Immature natural killer cell (primary cell): Measurements from ENCODE around the gene MAP3K8. TPM values are rescaled to one million over a fixed set of nuclear protein-coding genes. Genes with fewer than 3 reads are reported as not detected.

Experiments
- DNase-seq, 3 donors: peaks; one replicate each; pipeline ENCODE4 v3.0.0; 2022; ENCODE audit warnings: mixed read lengths in 1 of 3
- H3K27ac Mint-ChIP-seq, 6 donors: one replicate each; pipeline ENCODE4 v1.8.0; 2020; ENCODE audit warnings: mixed read lengths in 6 of 6, mild to moderate bottlenecking in 5 of 6, inconsistent platforms in 4 of 6, moderate library complexity in 3 of 6
- H3K27me3 Mint-ChIP-seq, 3 donors: one replicate each; pipeline ENCODE4 v1.8.0; 2020 to 2021; ENCODE audit warnings: low read depth in 3 of 3, mild to moderate bottlenecking in 3 of 3, mixed read lengths in 3 of 3, moderate library complexity in 3 of 3, inconsistent platforms in 1 of 3
- H3K36me3 Mint-ChIP-seq, 3 donors: one replicate each; pipeline ENCODE4 v1.8.0; 2020; ENCODE audit warnings: mixed read lengths in 3 of 3, inconsistent platforms in 2 of 3, mild to moderate bottlenecking in 2 of 3
- H3K4me1 Mint-ChIP-seq, 2 donors: one replicate each; pipeline ENCODE4 v1.8.0; 2020; ENCODE audit warnings: inconsistent platforms in 2 of 2, mild to moderate bottlenecking in 2 of 2, mixed read lengths in 2 of 2, moderate library complexity in 1 of 2
- H3K4me3 Mint-ChIP-seq, 5 donors: one replicate each; pipeline ENCODE4 v1.8.0; 2020; ENCODE audit warnings: mild to moderate bottlenecking in 5 of 5, mixed read lengths in 5 of 5, inconsistent platforms in 3 of 5, moderate library complexity in 3 of 5
- H3K9me3 Mint-ChIP-seq, 6 donors: one replicate each; pipeline ENCODE4 v1.8.0; 2020; ENCODE audit warnings: mild to moderate bottlenecking in 6 of 6, mixed read lengths in 6 of 6, inconsistent platforms in 4 of 6, moderate library complexity in 3 of 6
- polyA plus RNA-seq, 3 donors: library from polyadenylated mRNA; unstranded; fragments of 300-500 nt; fragmentation: Illumina TruSeq; gene quantifications; one replicate each; pipeline ENCODE4 v1.2.3, GENCODE V29; 2021

MAP3K8 gene
- polyA plus RNA-seq, 3 donors from 2014 or later: 62.9 to 154 (median 151) TPM

GRCh38 chr10:30491204-30491915 lies 57.4 kb downstream of the MAP3K8 start:
- H3K9me3 Mint-ChIP-seq: no peaks in the 10 kb centered on the region
- peak overlapping the region; percentile 84 to 94 (median 90) for H3K27ac Mint-ChIP-seq
- peaks cover 0 to 7% (median 3%) of the 10 kb centered on the region in 3 donors for H3K36me3 Mint-ChIP-seq
- peaks cover 84 to 87% of the 10 kb centered on the region in 2 donors for H3K4me1 Mint-ChIP-seq
- H3K27me3 Mint-ChIP-seq: peaks cover 2 to 5% (median 3%) of the 10 kb centered on the region in 3 donors
- no peak for DNase-seq
- peak overlapping the region; percentile 67 to 77 (median 72) for H3K4me3 Mint-ChIP-seq

- peak overlapping the region; percentile 67 to 77 (median 72) for H3K4me3 Mint-ChIP-seq
- H3K36me3 Mint-ChIP-seq: peaks cover 0 to 7% (median 3%) of the 10 kb centered on the region in 3 donors
- peak in 2 of 3 donors; percentile 30 to 37 for DNase-seq
- H3K27ac Mint-ChIP-seq: peak overlapping the region; percentile 84 to 94 (median 90)
- peaks cover 2 to 5% (median 3%) of the 10 kb centered on the region in 3 donors for H3K27me3 Mint-ChIP-seq
- peaks cover 90 to 94% of the 10 kb centered on the region in 2 donors for H3K4me1 Mint-ChIP-seq
- no peaks in the 10 kb centered on the region for H3K9me3 Mint-ChIP-seq
Observed at GRCh38 chr10:30491916-30492515, 58.0 kb downstream of the MAP3K8 start.

GRCh38 chr10:30493609-30494530 lies 59.9 kb downstream of the MAP3K8 start:
- peaks cover 2 to 5% (median 3%) of the 10 kb centered on the region in 3 donors for H3K27me3 Mint-ChIP-seq
- H3K4me1 Mint-ChIP-seq: peaks cover 94 to 97% of the 10 kb centered on the region in 2 donors
- no peaks in the 10 kb centered on the region for H3K9me3 Mint-ChIP-seq
- H3K4me3 Mint-ChIP-seq: peak overlapping the region; percentile 34 to 75 (median 71)
- DNase-seq: peak in 1 of 3 donors; percentile 17
- H3K27ac Mint-ChIP-seq: peak overlapping the region; percentile 84 to 94 (median 93)
- peaks cover 0 to 7% (median 3%) of the 10 kb centered on the region in 3 donors for H3K36me3 Mint-ChIP-seq

- Mint-ChIP-seq H3K4me1 (peaks cover 94 to 97% of the 10 kb centered on the region in 2 donors), H3K36me3 (peaks cover 0 to 7% (median 3%) of the 10 kb centered on the region in 3 donors), H3K4me3 (peak overlapping the region in 2 of 5 donors; percentile 3 to 18), H3K9me3 (no peaks in the 10 kb centered on the region), H3K27me3 (peaks cover 2 to 5% (median 2%) of the 10 kb centered on the region in 3 donors), H3K27ac (peak overlapping the region; percentile 56 to 94 (median 93))
- DNase-seq: no peak
Observed at GRCh38 chr10:30494558-30494957, 60.6 kb downstream of the MAP3K8 start.

- H3K27ac Mint-ChIP-seq: peak overlapping the region; percentile 77 to 99 (median 90)
- H3K36me3 Mint-ChIP-seq: peaks cover 0 to 3% (median 3%) of the 10 kb centered on the region in 3 donors
- H3K27me3 Mint-ChIP-seq: peaks cover 2 to 6% (median 2%) of the 10 kb centered on the region in 3 donors
- peaks cover 94 to 97% of the 10 kb centered on the region in 2 donors for H3K4me1 Mint-ChIP-seq
- H3K9me3 Mint-ChIP-seq: no peaks in the 10 kb centered on the region
- peak overlapping the region in 1 of 5 donors; percentile 19 for H3K4me3 Mint-ChIP-seq
- DNase-seq: no peak
Observed at GRCh38 chr10:30495687-30496086, 61.7 kb downstream of the MAP3K8 start.

GRCh38 chr10:30499816-30500215 lies 65.8 kb downstream of the MAP3K8 start:
- H3K9me3 Mint-ChIP-seq: no peaks in the 10 kb centered on the region
- peaks cover 0 to 7% (median 5%) of the 10 kb centered on the region in 3 donors for H3K27me3 Mint-ChIP-seq
- DNase-seq: no peak
- peak overlapping the region in 4 of 5 donors; percentile 67 to 81 (median 80) for H3K4me3 Mint-ChIP-seq
- H3K4me1 Mint-ChIP-seq: peaks cover 94 to 97% of the 10 kb centered on the region in 2 donors
- no peaks in the 10 kb centered on the region for H3K36me3 Mint-ChIP-seq
- peak overlapping the region; percentile 91 to 99 (median 97) for H3K27ac Mint-ChIP-seq

GRCh38 chr10:30500534-30500933 lies 66.5 kb downstream of the MAP3K8 start:
- Mint-ChIP-seq H3K9me3 (no peaks in the 10 kb centered on the region), H3K27ac (peak overlapping the region; percentile 91 to 99 (median 97)), H3K36me3 (no peaks in the 10 kb centered on the region), H3K4me3 (peak overlapping the region; percentile 67 to 83 (median 81)), H3K4me1 (peaks cover 98 to 100% of the 10 kb centered on the region in 2 donors), H3K27me3 (peaks cover 0 to 7% (median 5%) of the 10 kb centered on the region in 3 donors)
- peak in 1 of 3 donors; percentile 24 for DNase-seq

- Mint-ChIP-seq H3K36me3 (no peaks in the 10 kb centered on the region), H3K27me3 (peaks cover 0 to 7% (median 5%) of the 10 kb centered on the region in 3 donors), H3K27ac (peak overlapping the region; percentile 91 to 99 (median 97)), H3K9me3 (no peaks in the 10 kb centered on the region), H3K4me1 (peaks cover 98 to 100% of the 10 kb centered on the region in 2 donors), H3K4me3 (peak overlapping the region; percentile 67 to 83 (median 81))
- DNase-seq: peak in 2 of 3 donors; percentile 31 to 39
Observed at GRCh38 chr10:30500963-30501504, 67.0 kb downstream of the MAP3K8 start.

- Mint-ChIP-seq H3K36me3 (no peaks in the 10 kb centered on the region), H3K27me3 (peaks cover 0 to 7% (median 5%) of the 10 kb centered on the region in 3 donors), H3K27ac (peak overlapping the region; percentile 91 to 99 (median 97)), H3K4me3 (peak overlapping the region; percentile 79 to 83 (median 81)), H3K4me1 (peaks cover 95 to 98% of the 10 kb centered on the region in 2 donors), H3K9me3 (no peaks in the 10 kb centered on the region)
- DNase-seq: peak; percentile 86 to 88 (median 86)
Observed at GRCh38 chr10:30502266-30503060, 68.5 kb downstream of the MAP3K8 start.

- Mint-ChIP-seq H3K27ac (peak overlapping the region; percentile 91 to 99 (median 97)), H3K36me3 (no peaks in the 10 kb centered on the region), H3K9me3 (no peaks in the 10 kb centered on the region), H3K4me3 (peak overlapping the region; percentile 77 to 87 (median 83)), H3K27me3 (peaks cover 0 to 7% (median 5%) of the 10 kb centered on the region in 3 donors), H3K4me1 (peaks cover 81 to 85% of the 10 kb centered on the region in 2 donors)
- no peak for DNase-seq
Observed at GRCh38 chr10:30503700-30504266, 69.8 kb downstream of the MAP3K8 start.

- Mint-ChIP-seq H3K4me3 (peak overlapping the region; percentile 53 to 64 (median 55)), H3K27me3 (peaks cover 0 to 5% (median 5%) of the 10 kb centered on the region in 3 donors), H3K4me1 (peaks cover 65 to 71% of the 10 kb centered on the region in 2 donors), H3K27ac (peak overlapping the region; percentile 91 to 99 (median 97)), H3K9me3 (no peaks in the 10 kb centered on the region), H3K36me3 (no peaks in the 10 kb centered on the region)
- DNase-seq: no peak
Observed at GRCh38 chr10:30505543-30506298, 71.7 kb downstream of the MAP3K8 start.
